ENCODE data around the gene F2R.
"Not testable (repeated sequence)": the region's sequence is repeated elsewhere in the genome, so short reads cannot be mapped to it uniquely, and the experiment has no call there.

The F2R gene

GRCh38 chr5:76720988-76721569, 5.2 kb downstream of the F2R start:
- DNase-seq (ENCODE audit: low read depth), result no peak

- DNase-seq (ENCODE audit: low read depth), result no peak
Observed at GRCh38 chr5:76723266-76723665, 7.3 kb downstream of the F2R start.

- DNase-seq (ENCODE audit: low read depth), result no peak
Observed at GRCh38 chr5:76723906-76724305, 8.0 kb downstream of the F2R start.

- no peak for DNase-seq (ENCODE audit: low read depth)
Observed at GRCh38 chr5:76724871-76725270, 8.9 kb downstream of the F2R start.

- no peak for DNase-seq (ENCODE audit: low read depth)
Observed at GRCh38 chr5:76728965-76729364, 13.0 kb downstream of the F2R start.

GRCh38 chr5:76729373-76730290, 13.7 kb downstream of the F2R start:
- no peak for DNase-seq (ENCODE audit: low read depth)

GRCh38 chr5:76732405-76733048, 16.6 kb downstream of the F2R start:
- no peak for DNase-seq (ENCODE audit: low read depth)

GRCh38 chr5:76733049-76733417, 17.1 kb downstream of the F2R start:
- no peak for DNase-seq (ENCODE audit: low read depth)

GRCh38 chr5:76735762-76736545, 20.0 kb downstream of the F2R start:
- no peak for DNase-seq (ENCODE audit: low read depth)

- DNase-seq (ENCODE audit: low read depth), result no peak
Observed at GRCh38 chr5:76736679-76737556, 21.0 kb downstream of the F2R start.

- DNase-seq (ENCODE audit: low read depth), result no peak
Observed at GRCh38 chr5:76737846-76738245, 21.9 kb downstream of the F2R start.

- DNase-seq (ENCODE audit: low read depth), result not testable (repeated sequence)
Observed at GRCh38 chr5:76741506-76741905, 25.6 kb downstream of the F2R start.

GRCh38 chr5:76742583-76742982, 26.7 kb downstream of the F2R start:
- peak; percentile 36 for DNase-seq (ENCODE audit: low read depth)

- no peak for DNase-seq (ENCODE audit: low read depth)
Observed at GRCh38 chr5:76744632-76745031, 28.7 kb downstream of the F2R start.

- no peak for DNase-seq (ENCODE audit: low read depth)
Observed at GRCh38 chr5:76745670-76746069, 29.7 kb downstream of the F2R start.

GRCh38 chr5:76746677-76747076, 30.8 kb downstream of the F2R start:
- no peak for DNase-seq (ENCODE audit: low read depth)

- DNase-seq (ENCODE audit: low read depth), result no peak
Observed at GRCh38 chr5:76747706-76748105, 31.8 kb downstream of the F2R start.

GRCh38 chr5:76751291-76751690, 35.4 kb downstream of the F2R start:
- no peak for DNase-seq (ENCODE audit: low read depth)

GRCh38 chr5:76754668-76755078, 38.7 kb downstream of the F2R start:
- DNase-seq (ENCODE audit: low read depth), result no peak

GRCh38 chr5:76755779-76756637, 40.1 kb downstream of the F2R start:
- no peak for DNase-seq (ENCODE audit: low read depth)

Measured in GM04503 (cell line).